ENCODE data around the gene CISD1. TPM values are rescaled to one million over a fixed set of nuclear protein-coding genes. Genes with fewer than 3 reads are reported as not detected.

The CISD1 gene
- polyA plus RNA-seq, 1 experiment, result 31.7 TPM

- TF ChIP-seq, protein P1, sequence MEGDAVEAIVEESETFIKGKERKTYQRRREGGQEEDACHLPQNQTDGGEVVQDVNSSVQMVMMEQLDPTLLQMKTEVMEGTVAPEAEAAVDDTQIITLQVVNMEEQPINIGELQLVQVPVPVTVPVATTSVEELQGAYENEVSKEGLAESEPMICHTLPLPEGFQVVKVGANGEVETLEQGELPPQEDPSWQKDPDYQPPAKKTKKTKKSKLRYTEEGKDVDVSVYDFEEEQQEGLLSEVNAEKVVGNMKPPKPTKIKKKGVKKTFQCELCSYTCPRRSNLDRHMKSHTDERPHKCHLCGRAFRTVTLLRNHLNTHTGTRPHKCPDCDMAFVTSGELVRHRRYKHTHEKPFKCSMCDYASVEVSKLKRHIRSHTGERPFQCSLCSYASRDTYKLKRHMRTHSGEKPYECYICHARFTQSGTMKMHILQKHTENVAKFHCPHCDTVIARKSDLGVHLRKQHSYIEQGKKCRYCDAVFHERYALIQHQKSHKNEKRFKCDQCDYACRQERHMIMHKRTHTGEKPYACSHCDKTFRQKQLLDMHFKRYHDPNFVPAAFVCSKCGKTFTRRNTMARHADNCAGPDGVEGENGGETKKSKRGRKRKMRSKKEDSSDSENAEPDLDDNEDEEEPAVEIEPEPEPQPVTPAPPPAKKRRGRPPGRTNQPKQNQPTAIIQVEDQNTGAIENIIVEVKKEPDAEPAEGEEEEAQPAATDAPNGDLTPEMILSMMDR (IDR thresholded peaks at IDR 0.05; ENCODE audit: insufficient read depth, low read depth, low read length), result no peak
- H3K27me3 ChIP-seq (ENCODE audit: control insufficient read depth, insufficient read depth, low read length), result no peaks in the 10 kb centered on the region
- CTCF ChIA-PET, result no interaction called here
- POLR2A ChIA-PET, result no interaction called here
- no peak overlapping the region for H3K4me3 ChIP-seq (ENCODE audit: low read depth, low read length)
- no peaks in the 10 kb centered on the region for H3K36me3 ChIP-seq (ENCODE audit: control insufficient read depth, insufficient read depth, low read length)
- DNase-seq (ENCODE audit: low read depth), result no peak
These were observed 51.5 kb downstream of the CISD1 start for GRCh38 chr10:58320351-58321049.

DNA sequence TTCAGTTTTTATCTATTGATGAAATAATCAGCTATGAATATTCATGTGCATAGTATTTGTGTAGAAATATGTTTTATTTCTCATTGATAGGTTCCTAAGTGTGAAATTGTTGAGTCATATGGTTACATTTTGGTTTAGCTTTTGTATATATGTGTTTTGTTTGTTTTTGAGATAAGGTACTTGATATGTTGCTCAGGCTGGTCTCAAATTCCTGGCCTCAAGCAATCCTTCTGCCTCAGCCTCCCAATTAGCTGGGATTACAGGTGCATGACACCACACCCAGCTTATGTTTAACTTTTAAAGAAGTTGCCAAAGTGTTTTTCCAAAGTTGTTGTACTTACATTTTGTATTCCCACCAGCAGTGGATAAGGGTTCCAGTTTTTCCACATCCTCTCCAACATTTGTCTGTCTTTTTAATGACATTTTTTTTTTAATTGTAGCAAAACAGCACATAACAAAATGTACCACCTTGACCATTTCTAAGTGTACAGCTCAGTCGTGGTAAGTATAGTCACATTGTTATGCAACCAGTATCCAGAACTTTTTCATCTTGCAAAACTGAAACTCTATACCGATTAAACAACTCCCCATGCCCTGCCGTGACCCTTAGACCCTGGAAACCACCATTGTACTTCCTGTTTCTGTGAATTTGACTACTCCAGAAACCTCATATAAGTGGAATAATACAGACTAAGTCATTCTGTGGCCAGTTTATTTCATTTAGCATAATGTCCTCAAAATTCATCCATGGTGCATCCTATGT, 53.3 kb downstream of the CISD1 start:
- no peak for DNase-seq (ENCODE audit: low read depth)
- H3K36me3 ChIP-seq (ENCODE audit: control insufficient read depth, insufficient read depth, low read length), result no peaks in the 10 kb centered on the region
- H3K4me3 ChIP-seq (ENCODE audit: low read depth, low read length), result no peak overlapping the region
- ChIA-PET CTCF (interaction anchor here (1.0 kb wide), 1 partner anchor 9 kb away, joined by 3 read pairs; no protein-coding TSS in a partner anchor), POLR2A (no interaction called here)
- no peaks in the 10 kb centered on the region for H3K27me3 ChIP-seq (ENCODE audit: control insufficient read depth, insufficient read depth, low read length)
- TF ChIP-seq, protein P1 (IDR thresholded peaks at IDR 0.05; ENCODE audit: insufficient read depth, low read depth, low read length), result no peak

DNA sequence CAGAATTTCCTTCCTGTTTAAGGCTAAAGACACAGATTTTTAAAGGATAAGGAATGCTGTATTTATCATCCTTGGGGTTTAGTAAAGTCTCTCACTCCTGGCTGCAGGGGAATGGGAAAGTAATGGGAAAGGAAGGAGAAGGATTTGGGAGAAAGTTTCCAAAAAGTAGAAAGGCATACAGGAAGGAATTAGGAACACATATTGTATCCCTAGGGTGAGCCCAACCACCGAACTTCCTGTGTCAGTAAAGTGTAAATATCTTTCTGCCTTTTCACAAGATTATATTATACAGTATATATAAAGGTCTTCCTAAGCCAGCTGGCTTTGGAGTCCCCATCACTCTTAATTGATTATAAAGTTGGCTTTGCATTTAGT, 53.9 kb downstream of the CISD1 start:
- Histone ChIP-seq H3K4me3 (ENCODE audit: low read depth, low read length) (no peak overlapping the region), H3K27me3 (ENCODE audit: control insufficient read depth, insufficient read depth, low read length) (no peaks in the 10 kb centered on the region), H3K36me3 (ENCODE audit: control insufficient read depth, insufficient read depth, low read length) (no peaks in the 10 kb centered on the region)
- POLR2A ChIA-PET, result no interaction called here
- CTCF ChIA-PET, result interaction anchor here (1.0 to 1.3 kb wide), 2 partner anchors 8 to 23 kb away, joined by 3 to 4 read pairs; no protein-coding TSS in a partner anchor
- DNase-seq (ENCODE audit: low read depth), result no peak
- TF ChIP-seq, protein P1 (IDR thresholded peaks at IDR 0.05; ENCODE audit: insufficient read depth, low read depth, low read length), result no peak

DNA sequence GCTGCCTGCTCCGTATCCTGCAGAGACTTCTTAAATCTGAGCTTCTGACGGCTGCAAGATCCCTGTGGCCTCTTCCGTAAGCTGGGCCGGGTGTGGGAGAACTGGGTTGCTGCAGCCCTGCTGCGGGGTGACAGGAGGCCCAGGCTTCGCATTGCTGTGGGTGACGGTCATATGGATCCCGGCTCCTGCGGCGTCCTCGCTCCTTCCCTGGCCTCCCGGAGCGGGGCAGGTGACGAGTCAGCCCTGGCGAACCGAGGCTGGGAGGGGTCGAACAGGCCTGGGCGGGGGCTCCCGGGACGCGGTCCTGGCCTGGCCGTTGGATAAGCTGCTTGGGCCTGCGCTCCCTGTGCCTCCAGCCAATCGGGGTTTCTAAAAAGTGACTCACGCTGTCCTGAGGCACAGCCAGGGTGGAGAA, 58.0 kb downstream of the CISD1 start:
- ChIA-PET CTCF (interaction anchor here (2.9 kb wide), 1 partner anchor 36 kb away, joined by 7 read pairs; no protein-coding TSS in a partner anchor), POLR2A (no interaction called here)
- peak overlapping the region; percentile 37 for H3K4me3 ChIP-seq (ENCODE audit: low read depth, low read length)
- peaks cover 3% of the 10 kb centered on the region; the same call in 1 of the 2 replicates for H3K27me3 ChIP-seq (ENCODE audit: control insufficient read depth, insufficient read depth, low read length)
- DNase-seq (ENCODE audit: low read depth), result peak; percentile 30
- TF ChIP-seq, protein P1 (IDR thresholded peaks at IDR 0.05; ENCODE audit: insufficient read depth, low read depth, low read length), result no peak
- no peaks in the 10 kb centered on the region for H3K36me3 ChIP-seq (ENCODE audit: control insufficient read depth, insufficient read depth, low read length)

GRCh38 chr10:58328233-58328632, 59.3 kb downstream of the CISD1 start:
- H3K27me3 ChIP-seq (ENCODE audit: control insufficient read depth, insufficient read depth, low read length), result peaks cover 3% of the 10 kb centered on the region
- ChIA-PET POLR2A (no interaction called here), CTCF (no interaction called here)
- TF ChIP-seq, protein P1 (IDR thresholded peaks at IDR 0.05; ENCODE audit: insufficient read depth, low read depth, low read length), result no peak
- no peak overlapping the region for H3K4me3 ChIP-seq (ENCODE audit: low read depth, low read length)
- no peaks in the 10 kb centered on the region for H3K36me3 ChIP-seq (ENCODE audit: control insufficient read depth, insufficient read depth, low read length)
- DNase-seq (ENCODE audit: low read depth), result no peak

All from BJ (cell line).